GM18507 (cell line): ENCODE measurements around the gene PROX1.

Source experiments
- DNase-seq: peaks from one replicate; pipeline ENCODE4 v3.0.0; 2011; ENCODE audit warnings: low read depth; ENCODE audit not compliant: insufficient read length; ENCODE audit errors: extremely low spot score
- FAIRE-seq: peaks from 2 replicates; lab custom pipeline; 2011; peaks lifted over from hg19 to GRCh38; lab: Jason Lieb, UNC

PROX1 gene

GRCh38 chr1:214014730-214015129 lies 27.0 kb downstream of the PROX1 start:
- no peak for FAIRE-seq
- no peak for DNase-seq

- FAIRE-seq, result no peak
Observed at GRCh38 chr1:214017191-214017982, 29.6 kb downstream of the PROX1 start.

DNA sequence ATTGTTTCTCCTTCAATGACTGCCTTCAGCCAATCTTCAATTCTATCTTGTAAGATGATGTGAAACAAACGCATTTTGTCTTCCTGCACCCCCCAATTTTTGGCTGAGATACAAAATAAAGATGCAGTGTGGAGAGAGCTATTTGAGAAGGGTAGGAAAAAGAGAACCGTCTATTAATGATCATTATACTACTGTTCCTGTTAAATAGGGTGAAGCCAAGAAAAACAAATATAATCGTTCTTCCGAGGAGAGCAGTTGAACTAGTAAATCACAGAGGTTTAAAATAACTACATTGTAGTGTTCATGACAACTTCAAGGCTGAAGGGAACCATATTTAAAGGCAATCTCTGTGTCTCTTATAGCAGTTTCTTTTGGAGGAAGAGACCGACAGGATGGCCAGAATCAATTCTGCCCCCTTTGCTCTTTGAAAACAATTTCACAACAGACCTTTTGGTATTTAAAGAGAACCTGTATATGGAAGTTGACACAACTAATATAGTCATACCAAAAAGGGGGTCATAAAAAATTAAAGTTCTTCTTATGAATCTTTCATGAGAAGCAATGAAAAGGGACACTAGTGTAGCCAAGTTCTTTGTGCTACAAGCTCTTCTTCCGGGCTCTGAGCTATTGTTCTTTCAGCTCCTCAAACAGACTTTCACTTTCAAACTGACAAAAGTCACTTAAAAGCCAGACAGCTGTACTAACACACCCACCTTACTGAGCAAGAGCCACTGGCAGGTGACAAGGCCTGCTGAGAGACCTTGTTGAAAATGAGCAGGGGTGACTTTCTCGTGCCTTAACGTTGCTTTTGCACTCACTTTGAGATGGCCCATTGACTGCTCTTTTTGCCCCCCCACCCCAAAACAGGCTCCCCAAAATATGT lies 30.9 kb downstream of the PROX1 start:
- DNase-seq, result peak; percentile 15
- no peak for FAIRE-seq

More at GRCh38 chr1:214017191-214017982, 29.6 kb downstream of the PROX1 start:
- DNase-seq, result no peak

- DNase-seq (no peak), FAIRE-seq (no peak)
Observed at GRCh38 chr1:214019499-214019898, 31.7 kb downstream of the PROX1 start.

GRCh38 chr1:214021321-214021720 lies 33.5 kb downstream of the PROX1 start:
- no peak for FAIRE-seq
- DNase-seq, result no peak

- DNase-seq, result no peak
- FAIRE-seq, result no peak
Observed at GRCh38 chr1:214022229-214022791, 34.5 kb downstream of the PROX1 start.

GRCh38 chr1:214022810-214023425 lies 35.1 kb downstream of the PROX1 start:
- DNase-seq, result no peak
- no peak for FAIRE-seq

DNA sequence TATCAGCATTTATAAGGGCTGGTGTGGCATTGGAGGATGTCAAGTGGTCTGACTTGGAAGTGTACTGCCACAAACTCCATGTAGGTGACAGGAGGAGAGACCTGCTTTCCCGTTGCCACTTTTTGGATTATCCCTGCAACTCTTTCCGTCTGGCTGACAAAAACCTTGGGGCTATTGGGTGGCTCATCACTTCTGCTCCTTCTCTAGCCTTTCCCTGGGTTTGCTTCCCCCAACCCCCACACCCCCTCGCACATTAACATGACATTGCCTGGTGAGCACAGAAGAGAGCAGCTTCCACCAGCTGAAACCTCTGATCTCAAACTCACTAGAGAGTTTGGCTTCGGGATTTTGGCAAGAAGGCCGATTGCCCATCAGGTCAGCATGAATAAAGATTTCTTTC lies 39.2 kb downstream of the PROX1 start:
- no peak for FAIRE-seq
- DNase-seq, result no peak

DNA sequence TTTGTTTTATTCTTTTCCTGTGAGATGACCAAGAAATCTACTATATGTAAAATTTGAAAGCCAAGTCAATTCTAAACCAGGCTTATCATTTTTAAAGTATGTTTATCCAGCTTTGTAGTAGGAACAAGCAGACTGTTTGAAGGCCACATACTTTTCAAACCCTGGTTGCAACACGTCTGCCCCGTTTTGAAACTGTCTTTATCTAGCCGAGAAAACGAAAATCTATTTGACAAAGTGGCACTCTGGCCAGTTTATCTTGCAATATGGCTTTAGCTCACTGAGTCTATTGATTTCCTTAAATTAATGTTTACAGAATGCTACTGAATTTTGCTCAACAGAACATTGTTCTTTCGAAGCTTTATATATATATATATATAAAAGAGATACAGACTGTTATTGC lies 39.7 kb downstream of the PROX1 start:
- DNase-seq (no peak), FAIRE-seq (no peak)

DNA sequence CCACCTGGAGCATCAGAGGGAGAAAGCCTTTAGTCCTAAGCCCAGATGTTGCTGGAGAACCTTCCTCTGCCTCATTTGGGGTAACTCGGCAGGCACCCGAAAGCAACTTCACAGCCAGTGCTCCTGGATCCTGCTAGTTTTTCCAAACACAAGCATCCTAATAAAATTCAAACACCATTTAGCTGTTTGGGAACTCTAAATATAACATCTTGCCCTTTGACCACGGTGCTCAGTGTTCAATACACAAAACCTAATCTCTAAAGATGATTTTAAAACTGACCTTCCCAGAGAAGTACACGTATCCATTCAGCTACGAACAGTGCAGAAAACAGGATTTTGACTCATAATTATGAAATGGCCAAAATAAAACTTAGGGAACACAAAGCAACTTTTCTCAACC lies 40.3 kb downstream of the PROX1 start:
- FAIRE-seq, result no peak
- DNase-seq, result no peak

DNA sequence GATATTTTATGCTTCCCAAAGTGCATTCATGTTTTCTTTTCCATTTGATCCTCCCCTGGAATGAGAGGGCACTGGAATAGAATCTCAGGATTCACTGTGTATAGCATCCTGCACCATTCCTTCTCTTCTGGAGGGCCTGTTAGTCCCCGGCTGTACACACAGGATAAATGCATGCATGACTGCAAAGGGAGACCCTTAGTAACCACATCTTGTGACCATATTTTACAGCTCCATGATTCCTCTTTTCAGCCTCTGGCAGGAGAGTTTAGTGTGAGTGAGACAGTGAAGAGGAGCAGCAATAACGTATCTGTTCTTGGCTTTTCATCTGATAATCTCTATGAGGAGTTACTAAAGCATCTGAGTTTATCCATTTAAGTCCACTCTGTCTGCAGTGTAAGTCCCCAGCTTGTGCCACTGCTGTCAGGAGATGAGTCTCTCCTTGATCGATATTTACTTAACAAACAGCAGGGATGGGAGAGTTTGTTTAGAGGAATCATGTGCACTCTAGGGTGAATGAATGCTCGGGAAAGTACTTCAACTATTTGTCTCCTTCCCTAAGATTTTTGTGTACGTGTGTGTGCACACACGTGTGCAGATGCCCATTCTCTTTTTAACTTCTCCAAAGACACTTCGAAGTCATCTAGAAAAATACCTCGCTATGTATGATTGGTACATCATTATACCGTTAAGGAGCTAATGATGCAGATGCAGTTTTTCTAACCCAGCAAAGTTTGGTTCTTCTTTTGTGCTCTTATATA lies 41.1 kb downstream of the PROX1 start:
- DNase-seq (no peak), FAIRE-seq (no peak)

DNA sequence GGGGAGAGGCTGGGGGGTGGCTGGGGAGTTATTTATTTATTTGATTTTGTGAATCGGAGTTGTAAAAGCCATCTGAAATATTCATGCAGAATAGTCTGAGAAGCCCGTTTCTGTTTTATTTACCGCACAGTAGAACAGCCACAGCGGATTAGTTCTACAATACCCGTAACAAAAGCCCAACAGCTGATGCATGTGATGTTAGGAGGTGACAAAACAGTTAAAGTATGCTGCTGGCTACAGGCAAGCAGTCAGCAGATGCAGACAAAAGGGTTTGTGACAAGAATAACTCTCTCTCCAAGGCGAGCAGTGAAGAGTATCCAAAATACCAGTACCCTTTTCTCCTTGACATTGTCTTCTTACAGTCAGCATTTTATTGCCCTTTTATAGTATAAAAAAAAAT lies 42.0 kb downstream of the PROX1 start:
- DNase-seq, result no peak
- FAIRE-seq, result no peak

DNA sequence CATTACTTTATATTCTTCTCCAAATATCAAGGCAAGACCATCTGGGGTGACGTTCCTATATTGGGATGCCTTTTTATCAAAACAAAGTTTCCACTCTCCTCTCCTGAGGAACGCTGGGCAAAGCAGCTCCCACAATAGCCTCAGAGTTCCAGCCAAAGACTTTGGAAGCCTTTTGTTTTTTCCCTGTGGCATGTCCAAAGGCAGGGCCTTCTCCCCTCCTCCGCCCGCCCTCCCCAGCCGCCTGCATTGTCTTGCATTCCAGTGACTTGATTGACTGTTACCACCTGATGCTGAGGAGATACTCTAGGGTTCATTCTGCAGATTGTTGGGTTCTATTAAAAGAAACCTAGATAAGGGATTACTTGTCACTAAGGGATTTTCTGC lies 43.5 kb downstream of the PROX1 start:
- DNase-seq, result no peak

DNA sequence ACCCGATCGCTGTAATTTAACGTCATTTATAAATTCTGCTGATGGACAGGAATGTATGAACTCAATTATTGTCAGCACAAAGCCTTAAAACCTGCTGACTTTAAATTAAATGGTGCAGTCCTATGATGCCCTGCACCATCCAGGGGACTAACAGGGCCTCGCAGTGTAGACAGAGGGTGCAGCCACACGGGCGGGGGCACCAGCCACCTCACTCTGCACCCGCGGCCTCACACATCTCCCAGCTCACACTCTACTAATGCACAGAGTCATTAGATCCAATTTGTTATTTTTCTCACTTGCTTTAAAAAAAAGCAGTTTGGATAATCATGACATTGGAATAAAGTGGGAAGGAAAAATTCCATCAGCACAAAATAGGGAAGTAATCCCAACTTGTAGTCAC lies 49.7 kb downstream of the PROX1 start:
- DNase-seq (no peak), FAIRE-seq (no peak)

More for the DNA sequence above, 43.5 kb downstream of the PROX1 start:
- FAIRE-seq, result no peak

DNA sequence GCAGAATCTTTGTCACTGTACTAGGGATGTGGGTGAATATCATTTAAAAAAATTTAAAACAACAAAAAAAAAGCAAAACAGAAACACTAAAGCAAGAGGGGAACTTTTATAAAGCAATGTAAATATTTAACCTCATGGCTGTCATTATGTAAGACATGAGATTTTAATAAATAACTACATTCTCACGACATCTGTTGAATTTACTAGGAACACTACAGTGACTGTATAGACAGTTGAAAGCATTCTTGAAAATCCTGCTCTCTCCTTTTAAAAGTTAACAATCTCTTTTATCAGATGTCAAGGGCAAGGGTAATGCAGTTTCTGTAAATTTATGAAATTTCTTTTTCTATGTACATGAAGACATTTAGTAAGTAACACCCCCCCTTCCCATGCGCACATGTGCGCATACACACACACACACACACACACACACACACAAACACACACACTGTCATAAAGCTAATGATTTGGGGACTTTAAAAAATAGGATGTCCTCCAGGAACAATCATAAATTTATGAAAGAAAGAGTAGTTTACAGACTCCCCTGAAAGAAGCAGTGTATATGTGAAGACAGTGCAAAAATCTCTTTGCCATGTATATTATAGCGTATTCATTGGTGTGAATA lies 51.7 kb downstream of the PROX1 start:
- DNase-seq, result no peak
- FAIRE-seq, result no peak

- FAIRE-seq (no peak), DNase-seq (no peak)
Observed at GRCh38 chr1:214043167-214043566, 55.4 kb downstream of the PROX1 start.

GRCh38 chr1:214044438-214045214 lies 56.9 kb downstream of the PROX1 start:
- FAIRE-seq (no peak), DNase-seq (no peak)
